IMR-90 (cell line): ENCODE results near the gene SH3RF3. TPM values are rescaled to one million over a fixed set of nuclear protein-coding genes. Genes with fewer than 3 reads are reported as not detected.

Source experiments
- ATAC-seq: fragments of 200-7000 bp; cut with Tn5 transposase; 2 replicates; pipeline ENCODE4 v1.9.1; 2020; ENCODE audit warnings: low read depth, mild to moderate bottlenecking, moderate library complexity
- BruUV-seq: library from RNA; stranded (reverse); fragments of 400-500 nt; replicated peaks from 2 replicates; lab custom pipeline; 2021; lab: Mats Ljungman, UMichigan
- CTCF ChIA-PET: fragments of 300-600 bp; formaldehyde crosslinking; extraction: SDS; loops from one replicate; lab custom pipeline; 2021; ENCODE audit warnings: antibody characterized with exemption; lab: Yijun Ruan, JAX
- POLR2A ChIA-PET: fragments of 300-600 bp; sonication (Branson Sonifier 250); formaldehyde crosslinking; loops from one replicate; lab custom pipeline; 2022; ENCODE audit warnings: antibody characterized with exemption; ENCODE audit not compliant: unreplicated experiment; lab: Charles Lee
- DNase-seq: peaks from one replicate; pipeline ENCODE4 v3.0.0; 2013
- H2AFZ ChIP-seq: replicated peaks from 2 replicates; pipeline ENCODE3; 2013; ENCODE audit warnings: low read length, mild to moderate bottlenecking; ENCODE audit not compliant: poor library complexity
- H2AK5ac ChIP-seq: 2 replicates; pipeline ENCODE4 v1.6.1; 2013; ENCODE audit warnings: low read depth, low read length, inconsistent platforms
- H2AK9ac ChIP-seq: replicated peaks from 2 replicates; pipeline ENCODE3; 2013; ENCODE audit warnings: mild to moderate bottlenecking, low read depth, low read length, moderate library complexity; ENCODE audit not compliant: poor library complexity
- H2BK120ac ChIP-seq: 2 replicates; pipeline ENCODE4 v1.6.1; 2013; ENCODE audit warnings: low read depth, low read length, inconsistent platforms
- H2BK15ac ChIP-seq: 3 replicates; pipeline ENCODE4 v1.6.1; 2013; ENCODE audit warnings: low read depth, low read length, inconsistent platforms
- H2BK20ac ChIP-seq: 2 replicates; pipeline ENCODE4 v1.6.1; 2013; ENCODE audit warnings: low read depth, mild to moderate bottlenecking, inconsistent platforms, low read length, moderate library complexity
- H2BK5ac ChIP-seq: 2 replicates; pipeline ENCODE4 v1.6.1; 2013; ENCODE audit warnings: mild to moderate bottlenecking, low read depth, low read length, inconsistent platforms; ENCODE audit not compliant: poor library complexity, severe bottlenecking
- H3K14ac ChIP-seq: replicated peaks from 2 replicates; pipeline ENCODE4 v1.6.1; 2013; ENCODE audit warnings: low read depth, low read length, inconsistent platforms
- H3K18ac ChIP-seq: 2 replicates; pipeline ENCODE4 v1.6.1; 2013; ENCODE audit warnings: low read depth, low read length, control low read depth
- H3K23ac ChIP-seq: 2 replicates; pipeline ENCODE4 v1.6.1; 2013; ENCODE audit warnings: low read depth, low read length, inconsistent platforms
- H3K27ac ChIP-seq: 2 replicates; pipeline ENCODE4 v1.5.1; 2013; ENCODE audit warnings: mild to moderate bottlenecking, control low read depth, low read length; ENCODE audit not compliant: insufficient read depth
- H3K27me3 ChIP-seq: 2 replicates; pipeline ENCODE4 v1.6.1; 2013; ENCODE audit warnings: low read length; ENCODE audit not compliant: control insufficient read depth, insufficient read depth
- H3K36me3 ChIP-seq: 2 replicates; pipeline ENCODE4 v1.6.1; 2013; ENCODE audit warnings: low read length, mixed read lengths; ENCODE audit not compliant: control insufficient read depth, insufficient read depth
- H3K4ac ChIP-seq: 2 replicates; pipeline ENCODE4 v1.6.1; 2013; ENCODE audit warnings: low read depth, low read length, inconsistent platforms
- H3K4me1 ChIP-seq: 2 replicates; pipeline ENCODE4 v1.6.1; 2013; ENCODE audit warnings: low read length, mixed read lengths; ENCODE audit not compliant: control insufficient read depth, insufficient read depth
- H3K4me2 ChIP-seq: 2 replicates; pipeline ENCODE4 v1.6.1; 2013; ENCODE audit warnings: low read depth, mild to moderate bottlenecking, control low read depth, low read length, moderate library complexity
- H3K4me3 ChIP-seq: 2 replicates; pipeline ENCODE4 v1.5.1; 2013; ENCODE audit warnings: low read depth, mild to moderate bottlenecking, control low read depth, low read length, moderate library complexity; ENCODE audit not compliant: insufficient read depth
- H3K56ac ChIP-seq: 2 replicates; pipeline ENCODE4 v1.6.1; 2013; ENCODE audit warnings: low read length, inconsistent platforms; ENCODE audit not compliant: insufficient read depth; ENCODE audit errors: extremely low read depth
- H3K79me1 ChIP-seq, 2 experiments: 2 replicates each; pipeline ENCODE4 v1.6.1; 2013; ENCODE audit warnings: low read length in 2 of 2, inconsistent platforms in 1 of 2, low read depth in 1 of 2
- H3K9ac ChIP-seq: 2 replicates; pipeline ENCODE4 v1.6.1; 2013; ENCODE audit warnings: low read depth, low read length, control low read depth
- H3K9me1 ChIP-seq: 2 replicates; pipeline ENCODE4 v1.6.1; 2013; ENCODE audit warnings: low read length, inconsistent platforms; ENCODE audit not compliant: insufficient read depth
- H3K9me3 ChIP-seq: 2 replicates; pipeline ENCODE4 v1.6.1; 2013; ENCODE audit warnings: low read length; ENCODE audit not compliant: control insufficient read depth, insufficient read depth
- H4K20me1 ChIP-seq: 2 replicates; pipeline ENCODE4 v1.6.1; 2013; ENCODE audit warnings: low read length, inconsistent platforms; ENCODE audit not compliant: insufficient read depth
- H4K5ac ChIP-seq: 2 replicates; pipeline ENCODE4 v1.6.1; 2013; ENCODE audit warnings: mild to moderate bottlenecking, low read depth, low read length, control low read depth
- H4K8ac ChIP-seq, 2 experiments: 2 replicates each; pipeline ENCODE4 v1.6.1; 2013; ENCODE audit warnings: low read depth in 2 of 2, low read length in 2 of 2, control low read depth in 1 of 2, inconsistent platforms in 1 of 2
- H4K91ac ChIP-seq: 2 replicates; pipeline ENCODE4 v1.6.1; 2013; ENCODE audit warnings: low read depth, low read length, inconsistent platforms; ENCODE audit not compliant: insufficient read depth
- BHLHE40 ChIP-seq: fragments of 150-350 bp; IDR thresholded peaks from 2 replicates; pipeline ENCODE4 v1.6.1; 2016; ENCODE audit warnings: mild to moderate bottlenecking, low read depth, low read length
- CEBPB ChIP-seq: IDR thresholded peaks from 2 replicates; pipeline ENCODE4 v1.6.1; 2012; ENCODE audit warnings: low read depth, low read length, improper control_type of control experiment
- CHD1 ChIP-seq: IDR thresholded peaks from 2 replicates; pipeline ENCODE4 v1.6.1; 2012; ENCODE audit warnings: low read depth, low read length, improper control_type of control experiment
- FOS ChIP-seq: fragments of 150-350 bp; IDR thresholded peaks from 2 replicates; pipeline ENCODE4 v1.6.1; 2016; ENCODE audit warnings: low read depth, low read length
- MAFK ChIP-seq: IDR thresholded peaks from 2 replicates; pipeline ENCODE4 v1.6.1; 2012; ENCODE audit warnings: low read depth, low read length, improper control_type of control experiment
- MAZ ChIP-seq: IDR thresholded peaks from 2 replicates; pipeline ENCODE4 v1.6.1; 2012; ENCODE audit warnings: low read depth, mild to moderate bottlenecking, low read length, improper control_type of control experiment, moderate library complexity, borderline replicate concordance
- MXI1 ChIP-seq: IDR thresholded peaks from 2 replicates; pipeline ENCODE4 v1.6.1; 2012; ENCODE audit warnings: low read depth, mild to moderate bottlenecking, low read length, moderate library complexity, borderline replicate concordance
- NFE2L2 ChIP-seq: fragments of 150-350 bp; IDR thresholded peaks from 2 replicates; pipeline ENCODE4 v1.6.1; 2016; ENCODE audit warnings: low read depth, mild to moderate bottlenecking, low read length
- RAD21 ChIP-seq: IDR thresholded peaks from 2 replicates; pipeline ENCODE4 v1.6.1; 2012; ENCODE audit warnings: low read length, improper control_type of control experiment
- RCOR1 ChIP-seq: IDR thresholded peaks from 2 replicates; pipeline ENCODE4 v1.6.1; 2012; ENCODE audit warnings: mild to moderate bottlenecking, low read length, improper control_type of control experiment; ENCODE audit not compliant: insufficient replicate concordance
- RFX5 ChIP-seq: IDR thresholded peaks from 2 replicates; pipeline ENCODE4 v1.8.0; 2012; ENCODE audit warnings: low read depth, mild to moderate bottlenecking, low read length, moderate library complexity
- SMC3 ChIP-seq: fragments of 150-350 bp; IDR thresholded peaks from 2 replicates; pipeline ENCODE4 v1.6.1; 2016; ENCODE audit warnings: low read depth, mild to moderate bottlenecking, antibody characterized with exemption, low read length, moderate library complexity
- WGBS, 2 experiments: methylation state at CpG; one replicate each; pipeline versions ENCODE4 v1.1.5 to v1.1.7; 2013; ENCODE audit warnings: missing lambda C conversion rate in 2 of 2; ENCODE audit not compliant: insufficient read length in 1 of 2; ENCODE audit errors: extremely low coverage in 2 of 2; 5-methylcytosine and 5-hydroxymethylcytosine counted together
- dilution Hi-C: fragments of 300-500 bp; cut with HindIII; formaldehyde crosslinking; loops from one replicate; pipeline ENCODE4 v1.14.3; 2018; ENCODE audit warnings: low sequenced_read_pairs; ENCODE audit not compliant: unreplicated experiment
- in situ Hi-C: fragments of 300-500 bp; cut with MboI; formaldehyde crosslinking; loops from 3 replicates; pipeline ENCODE4 v1.14.3; 2019; ENCODE audit warnings: low sequenced_read_pairs, inconsistent platforms, mixed read lengths
- intact Hi-C: fragments of 100-400 bp; cut with micrococcal nuclease; formaldehyde crosslinking; loops from 2 replicates; pipeline ENCODE4 v1.10.0; 2022
- polyA plus RNA-seq, 3 experiments: library from polyadenylated mRNA; depleted of rRNA; stranded (reverse); fragments of >200 nt; gene quantifications; 2 replicates each; pipeline ENCODE4 v1.2.3, GENCODE V29; 2012; ENCODE audit warnings: low replicate concordance in 1 of 3
- total RNA-seq: library from RNA; depleted of rRNA; stranded (reverse); fragments of >200 nt; gene quantifications from 2 replicates; pipeline ENCODE4 v1.2.3, GENCODE V29; 2012
- TF ChIP-seq, protein P1 (sequence below): fragments of 150-350 bp; IDR thresholded peaks from 2 replicates; pipeline ENCODE4 v1.6.1; 2017; ENCODE audit warnings: mild to moderate bottlenecking, antibody characterized with exemption, low read length, low read depth
- TF ChIP-seq, protein P2 (sequence below): conservative IDR thresholded peaks from 2 replicates; pipeline ENCODE4 v1.5.1; 2012; ENCODE audit warnings: mild to moderate bottlenecking, low read depth, low read length, improper control_type of control experiment

SH3RF3 gene
- total and polyA plus RNA-seq, 2 of the 4 experiments (the other 2 are of a cell fraction): 3.4 to 5.3 TPM

DNA sequence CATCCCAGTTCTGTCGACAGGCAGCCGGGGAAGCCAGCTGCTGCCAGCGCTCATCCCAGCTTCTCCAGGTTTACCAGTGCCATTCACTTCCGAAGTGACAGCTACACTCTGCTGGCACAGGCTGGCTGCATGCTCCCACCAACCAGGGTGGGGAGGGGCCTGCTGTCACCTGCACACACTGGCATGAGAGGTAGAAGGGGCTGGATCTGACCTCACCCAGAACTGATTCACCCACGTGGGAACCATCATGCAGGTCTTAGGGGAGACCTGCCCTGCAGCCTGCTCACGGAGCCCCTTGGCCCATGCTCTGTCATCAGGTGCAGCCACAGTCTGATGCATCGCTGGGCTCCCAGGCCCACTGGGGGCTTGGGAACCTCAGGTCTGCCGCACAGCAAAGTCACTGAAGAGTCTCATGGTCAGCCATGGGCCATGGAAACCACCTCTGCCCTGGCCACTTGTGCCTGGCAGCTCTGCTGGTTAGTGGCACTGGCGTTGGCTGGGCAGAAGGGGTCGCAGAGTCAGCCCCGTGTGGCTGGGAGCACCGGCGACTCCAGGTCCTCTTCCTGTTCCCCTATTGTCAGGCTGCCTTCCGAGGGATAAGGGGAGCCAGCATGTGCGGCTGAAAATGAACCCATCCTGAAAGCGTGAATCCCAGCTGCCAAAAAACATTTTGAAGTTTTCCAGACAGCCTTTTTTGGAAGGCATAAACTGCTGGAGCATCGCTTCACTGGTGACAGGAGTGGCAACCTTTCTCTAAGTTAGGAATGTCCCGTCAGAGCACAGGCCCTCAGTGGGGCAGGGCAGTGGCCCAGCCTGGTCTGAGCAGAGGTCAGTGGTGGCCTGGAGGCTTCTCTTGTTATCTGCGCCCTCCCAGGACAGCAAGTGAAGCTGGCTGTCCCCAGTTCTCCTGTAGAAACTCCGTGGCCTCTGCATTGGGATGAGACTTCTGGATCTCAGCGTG is 327.0 kb downstream of the SH3RF3 start:
- Histone ChIP-seq H2AK5ac (no peak overlapping the region), H3K9me3 (no peaks in the 10 kb centered on the region), H3K56ac (no peak overlapping the region), H2BK5ac (no peak overlapping the region), H4K8ac (no peak overlapping the region), H2BK15ac (no peak overlapping the region), H2BK120ac (no peak overlapping the region), H3K79me1 (peaks cover 5 to 31% of the 10 kb centered on the region in 2 experiments; a peak in 3 of 4 replicates), H4K5ac (no peak overlapping the region), H3K14ac (no peak overlapping the region), H3K27ac (no peak overlapping the region), H2AK9ac (no peak overlapping the region), H3K9me1 (peaks cover 17% of the 10 kb centered on the region), H3K9ac (no peak overlapping the region), H3K27me3 (no peaks in the 10 kb centered on the region), H4K91ac (no peak overlapping the region), H3K18ac (no peak overlapping the region), H3K4me3 (no peak overlapping the region), H3K36me3 (peaks cover 52% of the 10 kb centered on the region), H3K4me1 (no peaks in the 10 kb centered on the region), H3K4ac (no peak overlapping the region), H4K20me1 (peaks cover 5% of the 10 kb centered on the region; the same call in 1 of the 2 replicates), H2BK20ac (no peak overlapping the region), H3K4me2 (no peak overlapping the region), H2AFZ (no peak overlapping the region), H3K23ac (no peak overlapping the region)
- WGBS, 2 experiments: 83% methylated on average over 10 of the region's 21 CpGs; no CpG with 5 or more reads in 1 of the 2 experiments
- in situ Hi-C loops (no loop called here), dilution Hi-C loops (no loop called here), intact Hi-C loops (no loop called here)
- BruUV-seq: no TSS peak
- TF ChIP-seq, protein P1, sequence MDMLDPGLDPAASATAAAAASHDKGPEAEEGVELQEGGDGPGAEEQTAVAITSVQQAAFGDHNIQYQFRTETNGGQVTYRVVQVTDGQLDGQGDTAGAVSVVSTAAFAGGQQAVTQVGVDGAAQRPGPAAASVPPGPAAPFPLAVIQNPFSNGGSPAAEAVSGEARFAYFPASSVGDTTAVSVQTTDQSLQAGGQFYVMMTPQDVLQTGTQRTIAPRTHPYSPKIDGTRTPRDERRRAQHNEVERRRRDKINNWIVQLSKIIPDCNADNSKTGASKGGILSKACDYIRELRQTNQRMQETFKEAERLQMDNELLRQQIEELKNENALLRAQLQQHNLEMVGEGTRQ: no peak
- no peak for TF ChIP-seq MAZ
- TF ChIP-seq, protein P2, sequence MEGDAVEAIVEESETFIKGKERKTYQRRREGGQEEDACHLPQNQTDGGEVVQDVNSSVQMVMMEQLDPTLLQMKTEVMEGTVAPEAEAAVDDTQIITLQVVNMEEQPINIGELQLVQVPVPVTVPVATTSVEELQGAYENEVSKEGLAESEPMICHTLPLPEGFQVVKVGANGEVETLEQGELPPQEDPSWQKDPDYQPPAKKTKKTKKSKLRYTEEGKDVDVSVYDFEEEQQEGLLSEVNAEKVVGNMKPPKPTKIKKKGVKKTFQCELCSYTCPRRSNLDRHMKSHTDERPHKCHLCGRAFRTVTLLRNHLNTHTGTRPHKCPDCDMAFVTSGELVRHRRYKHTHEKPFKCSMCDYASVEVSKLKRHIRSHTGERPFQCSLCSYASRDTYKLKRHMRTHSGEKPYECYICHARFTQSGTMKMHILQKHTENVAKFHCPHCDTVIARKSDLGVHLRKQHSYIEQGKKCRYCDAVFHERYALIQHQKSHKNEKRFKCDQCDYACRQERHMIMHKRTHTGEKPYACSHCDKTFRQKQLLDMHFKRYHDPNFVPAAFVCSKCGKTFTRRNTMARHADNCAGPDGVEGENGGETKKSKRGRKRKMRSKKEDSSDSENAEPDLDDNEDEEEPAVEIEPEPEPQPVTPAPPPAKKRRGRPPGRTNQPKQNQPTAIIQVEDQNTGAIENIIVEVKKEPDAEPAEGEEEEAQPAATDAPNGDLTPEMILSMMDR: no peak
- no peak for TF ChIP-seq MXI1
- no peak for TF ChIP-seq RAD21
- no peak for TF ChIP-seq BHLHE40
- no peak for TF ChIP-seq SMC3
- TF ChIP-seq RFX5: no peak
- TF ChIP-seq FOS: no peak
- TF ChIP-seq CHD1: no peak
- no peak for TF ChIP-seq CEBPB
- no peak for TF ChIP-seq NFE2L2
- TF ChIP-seq MAFK: no peak
- TF ChIP-seq RCOR1: no peak
- no peak for ATAC-seq
- POLR2A ChIA-PET: no interaction called here
- CTCF ChIA-PET: no interaction called here
- no peak for DNase-seq
